Gastrocnemius medialis (tissue), 4 donors: Measurements from ENCODE around the gene OR1L6.

Source experiments
- CTCF ChIP-seq, 5 experiments: fragments of 450-650 bp in 3 of 5; fragments of 200-600 bp in 2 of 5; sonication (generic) in 2 of 5; IDR thresholded peaks in 4 of 5; conservative IDR thresholded peaks in 1 of 5; 1 replicate in 4 of 5; 2 replicates in 1 of 5; pipeline ENCODE4 v1.5.1; 2016 to 2019; ENCODE audit warnings: antibody characterized with exemption in 5 of 5, mild to moderate bottlenecking in 3 of 5, moderate library complexity in 3 of 5
- POLR2A ChIP-seq, 2 donors: fragments of 450-650 bp; IDR thresholded peaks; one replicate each; pipeline ENCODE4 v1.6.1; 2017; ENCODE audit warnings: antibody characterized with exemption in 2 of 2, mild to moderate bottlenecking in 2 of 2, moderate library complexity in 2 of 2

GRCh38 chr9:122785269-122785668 lies 43.2 kb downstream of the OR1L6 start:
- TF ChIP-seq CTCF (IDR thresholded peaks at IDR 0.05 in 4 of 5, conservative IDR thresholded peaks at IDR 0.05 in 1 of 5) = no peak
- no peak for TF ChIP-seq POLR2A (IDR thresholded peaks at IDR 0.05)
